Keratinocyte (primary cell): ENCODE measurements around the gene ABR.

Experiments used
- EZH2 ChIP-seq: IDR thresholded peaks from one replicate; pipeline ENCODE4 v1.6.1; 2012; ENCODE audit warnings: inconsistent platforms, mild to moderate bottlenecking, low read length, moderate library complexity
- TF ChIP-seq, protein P1 (sequence below), 3 experiments: IDR thresholded peaks in 1 of 3; conservative IDR thresholded peaks in 1 of 3; optimal IDR thresholded peaks in 1 of 3; 2 replicates in 2 of 3; 3 replicates in 1 of 3; pipeline versions ENCODE3 to v1.5.1; 2011; ENCODE audit warnings: low read length in 3 of 3, mild to moderate bottlenecking in 3 of 3, moderate library complexity in 2 of 3, control low read depth in 1 of 3, inconsistent platforms in 1 of 3; ENCODE audit not compliant: insufficient read depth in 2 of 3; ENCODE audit errors: extremely low read depth in 1 of 3

DNA sequence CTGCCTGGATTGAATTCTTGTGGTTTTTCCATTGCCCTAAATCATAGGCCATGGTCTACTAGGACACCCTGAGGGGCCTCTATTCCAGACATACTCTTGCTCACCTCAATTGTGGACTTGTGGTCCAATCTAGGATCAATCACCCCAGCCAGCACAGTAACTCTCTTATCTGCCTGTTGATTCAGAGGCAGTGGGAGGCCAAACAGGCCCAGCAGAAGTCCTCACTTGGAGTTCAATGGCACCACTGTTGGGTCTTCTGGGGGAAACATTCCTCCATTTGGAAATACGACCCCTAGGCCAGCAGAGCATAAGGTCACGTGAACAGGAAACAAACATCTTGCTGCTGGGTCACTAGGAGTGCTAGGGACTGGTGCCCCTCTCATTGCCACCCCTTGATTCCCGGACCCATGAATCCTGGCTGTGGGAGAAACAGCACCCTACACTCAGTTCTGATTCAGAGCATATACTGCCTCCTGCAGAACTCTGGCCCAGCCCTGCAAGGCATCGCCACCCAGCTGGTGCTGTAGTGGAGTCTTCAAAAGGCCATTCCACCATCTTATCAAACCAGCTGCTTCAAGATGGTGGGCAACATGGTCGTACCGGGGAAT, 193.4 kb downstream of the ABR start:
- TF ChIP-seq, protein P1, sequence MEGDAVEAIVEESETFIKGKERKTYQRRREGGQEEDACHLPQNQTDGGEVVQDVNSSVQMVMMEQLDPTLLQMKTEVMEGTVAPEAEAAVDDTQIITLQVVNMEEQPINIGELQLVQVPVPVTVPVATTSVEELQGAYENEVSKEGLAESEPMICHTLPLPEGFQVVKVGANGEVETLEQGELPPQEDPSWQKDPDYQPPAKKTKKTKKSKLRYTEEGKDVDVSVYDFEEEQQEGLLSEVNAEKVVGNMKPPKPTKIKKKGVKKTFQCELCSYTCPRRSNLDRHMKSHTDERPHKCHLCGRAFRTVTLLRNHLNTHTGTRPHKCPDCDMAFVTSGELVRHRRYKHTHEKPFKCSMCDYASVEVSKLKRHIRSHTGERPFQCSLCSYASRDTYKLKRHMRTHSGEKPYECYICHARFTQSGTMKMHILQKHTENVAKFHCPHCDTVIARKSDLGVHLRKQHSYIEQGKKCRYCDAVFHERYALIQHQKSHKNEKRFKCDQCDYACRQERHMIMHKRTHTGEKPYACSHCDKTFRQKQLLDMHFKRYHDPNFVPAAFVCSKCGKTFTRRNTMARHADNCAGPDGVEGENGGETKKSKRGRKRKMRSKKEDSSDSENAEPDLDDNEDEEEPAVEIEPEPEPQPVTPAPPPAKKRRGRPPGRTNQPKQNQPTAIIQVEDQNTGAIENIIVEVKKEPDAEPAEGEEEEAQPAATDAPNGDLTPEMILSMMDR (optimal IDR thresholded peaks at IDR 0.05 in 1 of 3, IDR thresholded peaks at IDR 0.05 in 1 of 3, conservative IDR thresholded peaks at IDR 0.05 in 1 of 3; ENCODE audit: extremely low read depth in 1 of 3, insufficient read depth in 2 of 3, low read length in 3 of 3) = no peak
- no peak for TF ChIP-seq EZH2
